Measurements from ENCODE around the gene MRPL48. TPM values are rescaled to one million over a fixed set of nuclear protein-coding genes. Genes with fewer than 3 reads are reported as not detected.
"Not testable (repeated sequence)": the region's sequence is repeated elsewhere in the genome, so short reads cannot be mapped to it uniquely, and the experiment has no call there.

MRPL48 gene
- total and polyA plus RNA-seq, 5 experiments from 2014 or later, result 26.6 to 85.2 (median 73.9) TPM

DNA sequence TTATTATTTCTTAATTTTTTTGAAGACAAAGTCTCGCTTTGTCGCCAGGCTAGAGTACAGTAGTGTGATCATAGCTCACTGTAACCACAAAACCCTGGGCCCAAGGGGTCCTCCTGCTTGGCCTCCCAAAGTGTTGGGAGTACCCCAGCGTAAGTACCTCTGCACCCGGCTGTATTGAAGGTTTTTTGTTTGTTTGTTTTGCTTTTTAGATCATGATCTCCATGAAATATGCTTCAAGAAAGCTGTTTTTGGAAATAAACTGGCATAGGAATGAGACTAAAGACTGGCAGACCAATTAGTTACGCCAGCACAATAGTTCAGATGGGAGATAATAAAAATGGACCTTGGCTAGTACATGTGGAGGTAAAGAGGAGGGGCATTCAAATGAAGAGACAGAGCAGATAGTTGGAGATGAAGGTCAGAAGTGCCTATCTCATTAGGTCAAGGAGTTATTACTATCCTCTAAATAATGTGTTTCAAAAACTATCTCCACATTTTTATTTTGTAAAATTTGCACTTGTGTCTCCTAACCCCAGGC, 4.1 kb upstream of the MRPL48 start:
- H3K4me1 Mint-ChIP-seq, result peaks cover 9 to 17% (median 15%) of the 10 kb centered on the region in 4 donors
- H3K4me3 Mint-ChIP-seq, result no peak overlapping the region
- no peak overlapping the region for H3K27ac Mint-ChIP-seq
- ATAC-seq (no peak), DNase-seq (no peak)
- no peaks in the 10 kb centered on the region for H3K9me3 Mint-ChIP-seq
- H3K36me3 Mint-ChIP-seq, result no peaks in the 10 kb centered on the region
- POLR2A ChIA-PET, result interaction anchor here (0.6 to 0.8 kb wide), 2 partner anchors 16 to 23 kb away, joined by 3 read pairs; partner anchors contain the start of gene RAB6A
- peaks cover 0 to 3% (median 0%) of the 10 kb centered on the region in 5 donors for H3K27me3 Mint-ChIP-seq

DNA sequence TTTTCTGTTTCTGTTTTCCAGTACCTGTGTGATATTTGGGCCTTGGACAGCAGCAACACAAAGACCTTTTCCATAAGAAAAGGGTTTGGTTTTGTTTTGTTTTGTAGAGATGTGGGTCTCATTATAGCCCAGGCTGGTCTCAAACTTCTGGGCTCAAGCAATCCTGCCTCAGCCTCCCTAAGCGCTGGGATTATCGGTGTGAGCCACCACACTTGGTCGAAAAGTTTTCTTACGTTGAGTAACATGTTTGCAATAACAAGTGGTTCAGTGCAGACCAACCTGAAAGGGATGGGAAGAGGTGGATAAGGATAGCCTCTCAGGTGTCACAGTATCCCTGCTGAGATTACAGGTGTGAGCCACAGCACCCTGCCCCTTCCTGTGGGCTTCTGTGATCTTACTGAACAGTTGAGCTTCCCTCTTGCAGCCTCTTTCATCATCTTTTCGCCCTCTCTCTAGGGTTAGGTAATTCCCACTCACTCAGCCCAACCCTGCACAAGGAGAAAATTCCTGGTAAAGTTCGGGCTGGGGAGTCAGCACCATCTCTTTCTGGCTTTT, 3.5 kb upstream of the MRPL48 start:
- Mint-ChIP-seq H3K4me3 (no peak overlapping the region), H3K9me3 (no peaks in the 10 kb centered on the region), H3K27ac (no peak overlapping the region), H3K4me1 (peaks cover 9 to 19% (median 14%) of the 10 kb centered on the region in 4 donors), H3K36me3 (no peaks in the 10 kb centered on the region), H3K27me3 (peaks cover 0 to 3% (median 0%) of the 10 kb centered on the region in 5 donors)
- ATAC-seq, result no peak
- DNase-seq, result no peak
- POLR2A ChIA-PET, result no interaction called here

DNA sequence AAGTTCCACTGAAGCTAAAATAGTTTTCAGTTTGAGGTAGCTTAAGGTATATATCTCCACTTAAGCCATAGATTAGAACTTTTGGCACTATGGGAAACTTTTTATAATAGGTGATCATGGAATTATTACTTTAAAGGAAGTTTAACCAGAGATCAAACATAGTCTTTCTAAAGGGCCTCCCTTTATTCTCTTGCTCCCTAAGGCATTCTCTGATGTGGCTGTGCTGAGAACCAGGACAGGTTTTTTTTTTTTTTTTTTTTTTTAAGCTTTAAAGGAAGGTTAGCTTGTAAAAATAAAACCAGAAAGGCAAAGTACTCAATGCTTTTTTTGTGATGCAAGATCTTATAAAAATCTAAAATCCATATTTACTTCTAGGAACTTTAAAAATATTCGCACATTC, 2.9 kb upstream of the MRPL48 start:
- POLR2A ChIA-PET, result no interaction called here
- ATAC-seq, result no peak

DNA sequence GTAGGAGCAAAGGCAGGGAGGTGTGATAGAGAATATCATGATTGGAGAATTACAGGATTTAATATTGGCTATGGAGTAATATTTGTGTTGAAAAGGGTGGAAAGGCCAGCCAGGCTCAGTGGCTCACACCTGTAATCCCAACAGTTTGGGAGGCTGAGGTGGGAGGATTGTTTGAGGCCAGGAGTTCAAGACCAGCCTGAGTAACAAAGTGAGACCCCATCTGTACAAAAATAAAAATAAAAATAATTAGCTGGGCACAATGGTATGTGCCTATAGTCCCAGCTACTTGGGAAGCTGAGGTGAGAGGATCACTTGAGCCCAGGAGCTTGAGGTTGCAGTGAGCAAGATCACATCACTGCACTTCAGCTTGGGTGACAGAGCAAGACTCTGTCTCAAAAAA, 2.2 kb upstream of the MRPL48 start:
- POLR2A ChIA-PET, result interaction anchor here (0.6 to 1.1 kb wide), 3 partner anchors 94 to 707 kb away, joined by 3 to 9 read pairs (median 5); no protein-coding TSS in a partner anchor
- Mint-ChIP-seq H3K27ac (peak overlapping the region in 3 of 10 donors; percentile 16 to 89 (median 83)), H3K4me3 (peak overlapping the region in 2 of 10 donors; percentile 14 to 35)

More for the DNA sequence above, 2.9 kb upstream of the MRPL48 start:
- no peak overlapping the region for H3K4me3 Mint-ChIP-seq
- H3K27me3 Mint-ChIP-seq, result peaks cover 0 to 3% (median 0%) of the 10 kb centered on the region in 5 donors
- no peak for DNase-seq
- H3K9me3 Mint-ChIP-seq, result no peaks in the 10 kb centered on the region
- no peak overlapping the region for H3K27ac Mint-ChIP-seq
- H3K36me3 Mint-ChIP-seq, result no peaks in the 10 kb centered on the region
- peaks cover 9 to 22% (median 17%) of the 10 kb centered on the region in 4 donors for H3K4me1 Mint-ChIP-seq

DNA sequence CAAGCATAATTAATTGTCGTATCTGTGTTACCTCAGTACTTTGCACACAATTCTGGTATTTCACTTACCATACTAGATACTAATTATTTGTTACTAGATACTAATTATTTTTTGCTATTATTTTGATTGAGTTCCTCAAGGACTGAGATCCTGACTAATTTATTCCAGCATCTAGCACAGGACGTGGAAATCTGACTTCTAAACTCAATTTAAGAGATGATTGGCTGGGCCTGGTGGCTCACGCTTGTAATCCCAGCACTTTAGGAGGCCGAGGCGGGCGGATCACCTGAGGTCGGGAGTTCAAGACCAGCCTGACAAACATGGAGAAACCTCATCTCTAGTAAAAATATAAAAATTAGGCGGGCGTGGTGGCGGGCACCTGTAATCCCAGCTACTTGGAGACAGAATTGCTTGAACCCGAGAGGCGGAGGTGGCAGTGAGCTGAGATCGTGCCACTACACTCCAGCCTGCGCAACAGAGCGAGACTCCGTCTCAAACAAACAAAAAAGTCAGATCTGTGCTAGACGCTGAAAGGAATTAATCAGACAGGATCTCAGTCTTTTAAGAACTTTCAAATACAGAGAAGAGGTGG, 527 bp upstream of the MRPL48 start:
- DNase-seq, result no peak
- no peaks in the 10 kb centered on the region for H3K27me3 Mint-ChIP-seq
- POLR2A ChIA-PET, result interaction anchor here (0.9 to 2.6 kb wide), 9 partner anchors 8 to 1564 kb away, joined by 3 to 30 read pairs (median 3); partner anchors contain the start of genes FAM168A and RAB6A
- no peaks in the 10 kb centered on the region for H3K9me3 Mint-ChIP-seq
- peak overlapping the region; percentile 98 to 100 (median 99) for H3K27ac Mint-ChIP-seq
- peak in 1 of 2 donors; percentile 1 for ATAC-seq
- peaks cover 9 to 27% (median 17%) of the 10 kb centered on the region in 4 donors for H3K4me1 Mint-ChIP-seq
- H3K36me3 Mint-ChIP-seq, result peaks cover 0 to 6% (median 2%) of the 10 kb centered on the region in 3 donors
- peak overlapping the region; percentile 91 to 100 (median 99) for H3K4me3 Mint-ChIP-seq

More for the DNA sequence above, 2.2 kb upstream of the MRPL48 start:
- H3K4me1 Mint-ChIP-seq, result peaks cover 9 to 21% (median 17%) of the 10 kb centered on the region in 4 donors
- ATAC-seq, H3K27me3 Mint-ChIP-seq, DNase-seq, H3K9me3 Mint-ChIP-seq, H3K36me3 Mint-ChIP-seq: not testable (repeated sequence)

DNA sequence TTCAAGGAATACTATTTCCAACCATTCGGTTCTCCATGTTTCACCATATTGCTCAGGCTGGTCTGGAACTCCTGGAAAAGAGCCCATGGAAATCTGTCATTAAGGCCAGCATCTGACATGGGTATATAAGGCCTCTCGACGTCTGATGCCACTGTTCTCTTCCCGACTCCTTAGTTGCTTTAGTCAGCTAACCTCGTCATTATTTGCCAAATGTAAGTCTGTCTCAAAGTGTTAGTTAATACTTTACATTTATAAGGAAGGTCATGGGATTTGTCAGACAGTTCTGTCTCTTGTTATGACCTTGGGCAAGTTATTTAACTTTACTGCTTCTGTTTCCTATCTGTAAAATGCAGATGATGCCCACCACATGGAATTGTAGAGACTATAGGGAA, 1.6 kb downstream of the MRPL48 start:
- H3K36me3 Mint-ChIP-seq, result peaks cover 0 to 13% (median 2%) of the 10 kb centered on the region in 3 donors
- DNase-seq, result no peak
- no peaks in the 10 kb centered on the region for H3K9me3 Mint-ChIP-seq
- H3K27me3 Mint-ChIP-seq, result no peaks in the 10 kb centered on the region
- peaks cover 12 to 34% (median 21%) of the 10 kb centered on the region in 4 donors for H3K4me1 Mint-ChIP-seq
- no peak for ATAC-seq
- POLR2A ChIA-PET, result interaction anchor here (1.2 to 2.6 kb wide), 2 partner anchors 11 to 28 kb away, joined by 4 to 23 read pairs; partner anchors contain the start of gene RAB6A
- peak overlapping the region; percentile 58 to 100 (median 98) for H3K4me3 Mint-ChIP-seq
- H3K27ac Mint-ChIP-seq, result peak overlapping the region in 8 of 10 donors; percentile 4 to 99 (median 60)

DNA sequence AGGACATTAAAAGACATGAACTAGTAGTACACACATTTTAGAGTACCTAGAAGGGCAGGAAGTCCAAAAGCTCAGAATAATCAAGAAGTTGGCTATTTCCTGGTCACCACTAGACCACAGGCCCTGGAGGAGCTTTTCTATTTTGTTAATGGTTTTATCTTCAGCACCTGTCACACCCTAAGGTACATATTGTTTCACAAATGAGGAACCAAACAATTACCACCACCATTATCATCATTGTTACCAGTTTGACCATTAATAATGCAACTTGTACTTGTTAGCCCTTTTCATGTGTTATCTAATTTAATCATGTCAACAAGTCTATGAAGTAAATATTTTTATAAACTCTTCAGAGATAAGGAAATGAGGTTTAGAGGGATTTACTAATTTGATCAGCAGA, 4.9 kb downstream of the MRPL48 start:
- Mint-ChIP-seq H3K36me3 (peaks cover 0 to 34% (median 2%) of the 10 kb centered on the region in 3 donors), H3K27me3 (no peaks in the 10 kb centered on the region), H3K4me3 (no peak overlapping the region), H3K9me3 (no peaks in the 10 kb centered on the region), H3K4me1 (peaks cover 10 to 31% (median 17%) of the 10 kb centered on the region in 4 donors), H3K27ac (peak overlapping the region in 1 of 10 donors; percentile 34)
- ATAC-seq (no peak), DNase-seq (no peak)
- POLR2A ChIA-PET, result no interaction called here

DNA sequence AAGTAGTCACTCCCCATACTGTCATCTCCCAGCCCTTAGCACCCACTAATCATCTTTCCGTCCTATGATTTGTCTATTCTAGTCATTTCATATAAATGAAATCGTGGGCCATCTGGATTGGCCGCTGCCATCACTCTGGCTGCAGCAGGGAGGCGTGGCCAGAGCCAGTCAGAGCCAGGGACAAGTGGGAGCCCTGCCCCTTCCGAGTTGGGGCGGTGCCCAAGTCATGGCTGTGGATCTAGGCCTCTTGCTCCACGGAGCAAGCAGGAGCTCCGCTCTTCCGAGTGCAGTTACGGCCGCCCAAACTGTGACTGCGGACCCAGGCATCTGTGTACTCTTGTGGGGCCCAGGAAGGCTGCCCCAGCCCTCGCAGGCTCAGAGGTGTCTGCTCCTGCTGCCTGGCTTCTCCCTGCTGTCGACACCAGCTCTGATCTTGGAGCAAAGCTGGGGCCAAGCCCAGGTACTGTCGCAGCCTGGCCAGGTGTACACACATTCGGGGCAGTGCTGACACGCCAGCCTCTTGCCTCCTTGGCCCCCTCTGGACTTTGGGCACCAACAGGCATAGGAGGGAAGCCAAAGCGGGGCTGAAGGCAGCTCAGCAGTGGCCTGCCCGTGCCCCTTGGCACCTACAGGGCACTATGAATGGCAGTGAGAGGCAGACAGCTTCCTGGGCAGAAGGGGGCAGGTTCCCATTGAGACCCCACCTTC, 8.4 kb downstream of the MRPL48 start:
- Mint-ChIP-seq H3K4me1 (peaks cover 2 to 12% (median 8%) of the 10 kb centered on the region in 4 donors), H3K4me3 (no peak overlapping the region), H3K36me3 (peaks cover 0 to 42% (median 2%) of the 10 kb centered on the region in 3 donors), H3K9me3 (no peaks in the 10 kb centered on the region), H3K27ac (peak overlapping the region in 1 of 10 donors; percentile 51), H3K27me3 (no peaks in the 10 kb centered on the region)
- POLR2A ChIA-PET, result no interaction called here
- no peak for ATAC-seq
- no peak for DNase-seq

DNA sequence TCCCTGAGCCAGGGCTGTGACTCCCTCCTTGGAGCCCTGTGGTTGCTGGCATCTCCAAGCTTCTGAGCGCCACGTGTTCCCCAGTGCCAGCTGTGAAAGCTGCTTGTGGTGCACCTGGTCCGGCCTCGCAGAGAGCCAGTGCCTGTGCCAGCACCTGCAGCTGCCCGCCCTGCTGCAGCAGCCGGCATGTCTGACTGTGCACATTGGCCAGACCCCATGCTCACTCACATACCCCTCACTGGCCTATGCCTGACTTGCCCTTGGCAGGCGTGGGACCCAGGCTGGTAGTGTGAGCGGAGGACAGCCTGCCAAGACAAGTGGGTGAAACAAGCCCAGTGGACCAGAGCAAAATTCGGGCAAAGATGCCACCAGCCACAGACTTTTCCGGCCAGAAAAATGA, 9.8 kb downstream of the MRPL48 start:
- POLR2A ChIA-PET, result no interaction called here
- Mint-ChIP-seq H3K27ac (peak overlapping the region in 1 of 10 donors; percentile 43), H3K4me3 (no peak overlapping the region), H3K4me1 (peaks cover 2 to 18% (median 10%) of the 10 kb centered on the region in 4 donors), H3K36me3 (peaks cover 0 to 42% (median 0%) of the 10 kb centered on the region in 3 donors), H3K27me3 (no peaks in the 10 kb centered on the region), H3K9me3 (no peaks in the 10 kb centered on the region)
- no peak for DNase-seq
- no peak for ATAC-seq

DNA sequence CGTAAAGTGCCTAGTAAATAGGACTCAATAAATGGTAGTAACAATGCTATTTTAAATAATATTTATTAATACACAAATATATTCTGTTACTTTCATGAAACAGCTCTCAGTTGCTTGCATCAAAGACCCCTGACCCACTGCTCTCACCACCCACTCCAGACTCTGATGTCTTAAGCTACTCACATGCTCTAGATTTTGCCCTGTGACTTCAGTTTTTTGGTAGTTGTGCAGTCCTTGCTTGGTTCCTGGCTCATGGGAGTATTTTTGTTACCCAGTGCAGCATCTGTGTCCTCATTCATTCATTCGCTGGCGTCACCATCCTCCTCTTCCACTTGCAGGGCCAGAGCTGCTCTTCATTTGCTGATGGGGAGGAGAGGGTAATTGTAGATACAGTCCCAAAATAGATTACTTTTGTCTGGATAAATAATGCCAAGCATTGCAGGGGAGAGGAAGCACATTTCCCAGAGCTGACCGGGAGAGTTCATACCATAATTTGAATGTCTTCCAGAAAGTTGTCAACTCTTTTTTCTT, 12.7 kb downstream of the MRPL48 start:
- Mint-ChIP-seq H3K27ac (peak overlapping the region in 1 of 10 donors; percentile 32), H3K36me3 (peaks cover 0 to 33% (median 0%) of the 10 kb centered on the region in 3 donors), H3K4me3 (no peak overlapping the region), H3K27me3 (no peaks in the 10 kb centered on the region), H3K4me1 (peaks cover 0 to 13% (median 7%) of the 10 kb centered on the region in 4 donors), H3K9me3 (no peaks in the 10 kb centered on the region)
- POLR2A ChIA-PET, result no interaction called here
- DNase-seq (no peak), ATAC-seq (no peak)

DNA sequence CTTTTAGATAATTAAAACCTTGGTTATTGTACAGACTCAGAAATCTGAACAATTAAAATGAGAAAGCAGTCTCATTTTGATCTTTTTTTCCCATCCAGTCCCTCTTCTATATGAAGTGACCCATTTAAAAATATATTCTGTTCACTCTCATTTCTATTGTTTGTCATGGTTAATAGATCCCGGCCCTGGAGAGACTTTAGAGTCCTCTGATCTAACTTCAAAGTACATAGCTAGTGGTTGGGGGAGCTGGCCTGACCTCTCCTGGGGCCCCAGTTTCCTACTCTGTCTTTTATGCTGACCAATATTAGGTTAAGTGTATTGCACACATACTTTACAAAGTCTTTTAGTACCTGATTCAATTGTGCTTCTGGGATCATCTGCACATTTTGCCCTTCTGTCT, 13.5 kb downstream of the MRPL48 start:
- H3K4me1 Mint-ChIP-seq, result peaks cover 0 to 19% (median 9%) of the 10 kb centered on the region in 4 donors
- POLR2A ChIA-PET, result no interaction called here
- peak overlapping the region in 2 of 10 donors; percentile 11 to 71 for H3K27ac Mint-ChIP-seq
- H3K27me3 Mint-ChIP-seq, result no peaks in the 10 kb centered on the region
- H3K36me3 Mint-ChIP-seq, result peaks cover 0 to 36% (median 0%) of the 10 kb centered on the region in 3 donors
- H3K9me3 Mint-ChIP-seq, result no peaks in the 10 kb centered on the region
- ATAC-seq (no peak), DNase-seq (no peak)
- H3K4me3 Mint-ChIP-seq, result no peak overlapping the region

DNA sequence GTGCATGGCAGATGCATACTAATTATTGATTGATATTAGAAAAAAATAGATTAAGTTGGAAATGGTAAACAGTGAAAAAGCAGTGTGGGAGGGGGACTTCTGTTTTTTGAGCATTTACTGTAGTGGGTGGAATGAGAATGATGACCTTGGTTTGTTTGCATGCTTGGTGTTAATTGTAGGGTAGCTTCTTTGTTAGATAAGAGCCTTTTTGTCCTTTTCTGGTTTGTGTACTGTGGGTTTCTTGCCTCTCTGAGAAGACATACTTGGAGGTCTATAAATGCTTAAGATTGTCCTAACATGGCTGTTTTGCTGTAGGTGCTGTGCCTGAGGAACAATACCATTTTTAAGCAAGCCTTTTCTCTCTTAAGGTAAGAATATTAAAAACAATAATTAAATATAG, 17.0 kb downstream of the MRPL48 start:
- Mint-ChIP-seq H3K27me3 (no peaks in the 10 kb centered on the region), H3K36me3 (peaks cover 0 to 48% (median 7%) of the 10 kb centered on the region in 3 donors), H3K27ac (peak overlapping the region in 2 of 10 donors; percentile 24 to 42), H3K9me3 (no peaks in the 10 kb centered on the region), H3K4me3 (no peak overlapping the region), H3K4me1 (peaks cover 0 to 20% (median 8%) of the 10 kb centered on the region in 4 donors)
- POLR2A ChIA-PET, result no interaction called here
- no peak for DNase-seq
- ATAC-seq, result no peak

All from naive thymus-derived CD8-positive, alpha-beta T cell (primary cell).